Measurements from ENCODE around the gene RCSD1. TPM values are rescaled to one million over a fixed set of nuclear protein-coding genes. Genes with fewer than 3 reads are reported as not detected.

RCSD1 gene
- total RNA-seq, 1 donor from 2014 or later: 0.76 TPM

- peaks cover 11% of the 10 kb centered on the region for H3K4me1 Mint-ChIP-seq
- H3K27ac Mint-ChIP-seq: no peak overlapping the region
- no peaks in the 10 kb centered on the region for H3K9me3 Mint-ChIP-seq
- TF ChIP-seq CTCF (IDR thresholded peaks at IDR 0.05; ENCODE audit: unreplicated experiment): no peak
- DNase-seq (ENCODE audit: low spot score in 2 of 2, unreplicated experiment in 2 of 2): no peak
- no peaks in the 10 kb centered on the region for H3K36me3 Mint-ChIP-seq
- H3K27me3 Mint-ChIP-seq (ENCODE audit: low read depth): no peaks in the 10 kb centered on the region
- no peak overlapping the region for H3K4me3 Mint-ChIP-seq
These were observed 37.5 kb downstream of the RCSD1 start for GRCh38 chr1:167667536-167667935.

- TF ChIP-seq CTCF (IDR thresholded peaks at IDR 0.05; ENCODE audit: unreplicated experiment): no peak
- Mint-ChIP-seq H3K9me3 (no peaks in the 10 kb centered on the region), H3K27me3 (ENCODE audit: low read depth) (no peaks in the 10 kb centered on the region), H3K4me1 (peaks cover 8% of the 10 kb centered on the region), H3K27ac (no peak overlapping the region), H3K36me3 (no peaks in the 10 kb centered on the region), H3K4me3 (no peak overlapping the region)
- no peak for DNase-seq (ENCODE audit: low spot score in 2 of 2, unreplicated experiment in 2 of 2)
These were observed 38.1 kb downstream of the RCSD1 start for GRCh38 chr1:167668108-167668507.

- Mint-ChIP-seq H3K4me1 (peaks cover 7% of the 10 kb centered on the region), H3K9me3 (no peaks in the 10 kb centered on the region), H3K4me3 (no peak overlapping the region), H3K27me3 (ENCODE audit: low read depth) (no peaks in the 10 kb centered on the region), H3K36me3 (no peaks in the 10 kb centered on the region), H3K27ac (no peak overlapping the region)
- no peak for TF ChIP-seq CTCF (IDR thresholded peaks at IDR 0.05; ENCODE audit: unreplicated experiment)
- DNase-seq (ENCODE audit: low spot score in 2 of 2, unreplicated experiment in 2 of 2): no peak
These were observed 39.4 kb downstream of the RCSD1 start for GRCh38 chr1:167669209-167670124.

GRCh38 chr1:167670563-167670962, 40.5 kb downstream of the RCSD1 start:
- DNase-seq (ENCODE audit: low spot score in 2 of 2, unreplicated experiment in 2 of 2): no peak
- no peaks in the 10 kb centered on the region for H3K27me3 Mint-ChIP-seq (ENCODE audit: low read depth)
- H3K4me1 Mint-ChIP-seq: peaks cover 7% of the 10 kb centered on the region
- H3K27ac Mint-ChIP-seq: no peak overlapping the region
- H3K36me3 Mint-ChIP-seq: no peaks in the 10 kb centered on the region
- TF ChIP-seq CTCF (IDR thresholded peaks at IDR 0.05; ENCODE audit: unreplicated experiment): no peak
- H3K9me3 Mint-ChIP-seq: no peaks in the 10 kb centered on the region
- H3K4me3 Mint-ChIP-seq: no peak overlapping the region

GRCh38 chr1:167671727-167672511, 41.9 kb downstream of the RCSD1 start:
- TF ChIP-seq CTCF (IDR thresholded peaks at IDR 0.05; ENCODE audit: unreplicated experiment): no peak
- H3K9me3 Mint-ChIP-seq: no peaks in the 10 kb centered on the region
- DNase-seq (ENCODE audit: low spot score in 2 of 2, unreplicated experiment in 2 of 2): no peak
- H3K27ac Mint-ChIP-seq: no peak overlapping the region
- peaks cover 7% of the 10 kb centered on the region for H3K4me1 Mint-ChIP-seq
- no peaks in the 10 kb centered on the region for H3K27me3 Mint-ChIP-seq (ENCODE audit: low read depth)
- no peak overlapping the region for H3K4me3 Mint-ChIP-seq
- no peaks in the 10 kb centered on the region for H3K36me3 Mint-ChIP-seq
